Neuron (in vitro differentiated cells): Measurements from ENCODE around the gene STOML1.
A peak's percentile ranks its signal among the peaks of the same experiment; 100 is the strongest.

Experiments used
- H2AFZ ChIP-seq: one replicate; pipeline ENCODE4 v1.6.1; 2013; ENCODE audit warnings: low read depth, mild to moderate bottlenecking, inconsistent platforms, low read length, moderate library complexity
- H3K27me3 ChIP-seq: one replicate; pipeline ENCODE4 v1.6.1; 2013; ENCODE audit warnings: low read length; ENCODE audit not compliant: insufficient read depth
- H3K36me3 ChIP-seq: one replicate; pipeline ENCODE4 v1.6.1; 2013; ENCODE audit warnings: low read length; ENCODE audit not compliant: insufficient read depth
- H3K4me1 ChIP-seq: one replicate; pipeline ENCODE4 v1.6.1; 2013; ENCODE audit warnings: low read length; ENCODE audit not compliant: insufficient read depth
- H3K4me3 ChIP-seq: 2 replicates; pipeline ENCODE4 v1.5.1; 2013; ENCODE audit warnings: mild to moderate bottlenecking, low read length, moderate library complexity
- H3K9me3 ChIP-seq: one replicate; pipeline ENCODE4 v1.6.1; 2013; ENCODE audit warnings: low read length

The STOML1 gene

GRCh38 chr15:74007820-74008371, 15.8 kb upstream of the STOML1 start:
- peaks cover 18% of the 10 kb centered on the region for H3K36me3 ChIP-seq
- no peaks in the 10 kb centered on the region for H3K27me3 ChIP-seq
- H3K9me3 ChIP-seq = peaks cover 6% of the 10 kb centered on the region
- no peak overlapping the region for H3K4me3 ChIP-seq
- no peak overlapping the region for H2AFZ ChIP-seq
- H3K4me1 ChIP-seq = no peaks in the 10 kb centered on the region

- Histone ChIP-seq H3K4me1 (no peaks in the 10 kb centered on the region), H3K9me3 (peaks cover 4% of the 10 kb centered on the region), H3K4me3 (no peak overlapping the region), H2AFZ (no peak overlapping the region), H3K27me3 (no peaks in the 10 kb centered on the region), H3K36me3 (peaks cover 18% of the 10 kb centered on the region)
Measured at GRCh38 chr15:74006774-74007639, 14.9 kb upstream of the STOML1 start.

DNA sequence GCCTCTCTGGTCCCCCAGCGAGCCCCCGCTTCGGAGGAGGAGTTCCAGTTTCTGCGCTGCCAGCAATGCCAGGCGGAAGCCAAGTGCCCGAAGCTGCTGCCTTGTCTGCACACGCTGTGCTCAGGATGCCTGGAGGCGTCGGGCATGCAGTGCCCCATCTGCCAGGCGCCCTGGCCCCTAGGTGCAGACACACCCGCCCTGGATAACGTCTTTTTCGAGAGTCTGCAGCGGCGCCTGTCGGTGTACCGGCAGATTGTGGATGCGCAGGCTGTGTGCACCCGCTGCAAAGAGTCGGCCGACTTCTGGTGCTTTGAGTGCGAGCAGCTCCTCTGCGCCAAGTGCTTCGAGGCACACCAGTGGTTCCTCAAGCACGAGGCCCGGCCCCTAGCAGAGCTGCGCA, 5.9 kb upstream of the STOML1 start:
- H3K27me3 ChIP-seq = no peaks in the 10 kb centered on the region
- peaks cover 17% of the 10 kb centered on the region for H3K36me3 ChIP-seq
- H3K4me3 ChIP-seq = no peak overlapping the region
- H2AFZ ChIP-seq = no peak overlapping the region
- H3K9me3 ChIP-seq = no peaks in the 10 kb centered on the region
- peaks cover 17% of the 10 kb centered on the region for H3K4me1 ChIP-seq

DNA sequence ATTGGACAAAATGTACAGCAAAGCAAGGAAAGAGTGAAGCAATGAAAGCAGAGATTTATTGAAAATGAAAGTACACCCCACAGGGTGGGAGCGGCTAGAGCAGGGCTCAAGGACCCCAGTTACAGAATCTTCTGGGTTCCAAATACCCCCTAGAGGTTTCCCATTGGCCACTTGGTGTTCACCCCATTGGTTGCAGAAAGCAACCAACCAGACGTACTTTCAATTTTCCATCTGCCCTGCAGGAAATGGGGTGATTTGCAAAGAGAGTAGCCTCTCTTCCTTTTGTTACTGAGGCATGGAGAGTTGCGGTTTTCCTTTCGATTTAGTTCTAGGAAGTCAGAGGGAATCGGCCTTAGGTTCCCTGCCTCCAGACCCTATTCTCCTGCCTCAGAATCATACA, 4.8 kb upstream of the STOML1 start:
- Histone ChIP-seq H3K4me3 (no peak overlapping the region), H3K9me3 (no peaks in the 10 kb centered on the region), H3K36me3 (peaks cover 17% of the 10 kb centered on the region), H3K27me3 (no peaks in the 10 kb centered on the region), H3K4me1 (peaks cover 17% of the 10 kb centered on the region), H2AFZ (no peak overlapping the region)

- Histone ChIP-seq H3K36me3 (peaks cover 17% of the 10 kb centered on the region), H2AFZ (no peak overlapping the region), H3K4me1 (peaks cover 21% of the 10 kb centered on the region), H3K27me3 (no peaks in the 10 kb centered on the region), H3K4me3 (no peak overlapping the region), H3K9me3 (no peaks in the 10 kb centered on the region)
Measured at GRCh38 chr15:73996267-73996666, 4.2 kb upstream of the STOML1 start.

DNA sequence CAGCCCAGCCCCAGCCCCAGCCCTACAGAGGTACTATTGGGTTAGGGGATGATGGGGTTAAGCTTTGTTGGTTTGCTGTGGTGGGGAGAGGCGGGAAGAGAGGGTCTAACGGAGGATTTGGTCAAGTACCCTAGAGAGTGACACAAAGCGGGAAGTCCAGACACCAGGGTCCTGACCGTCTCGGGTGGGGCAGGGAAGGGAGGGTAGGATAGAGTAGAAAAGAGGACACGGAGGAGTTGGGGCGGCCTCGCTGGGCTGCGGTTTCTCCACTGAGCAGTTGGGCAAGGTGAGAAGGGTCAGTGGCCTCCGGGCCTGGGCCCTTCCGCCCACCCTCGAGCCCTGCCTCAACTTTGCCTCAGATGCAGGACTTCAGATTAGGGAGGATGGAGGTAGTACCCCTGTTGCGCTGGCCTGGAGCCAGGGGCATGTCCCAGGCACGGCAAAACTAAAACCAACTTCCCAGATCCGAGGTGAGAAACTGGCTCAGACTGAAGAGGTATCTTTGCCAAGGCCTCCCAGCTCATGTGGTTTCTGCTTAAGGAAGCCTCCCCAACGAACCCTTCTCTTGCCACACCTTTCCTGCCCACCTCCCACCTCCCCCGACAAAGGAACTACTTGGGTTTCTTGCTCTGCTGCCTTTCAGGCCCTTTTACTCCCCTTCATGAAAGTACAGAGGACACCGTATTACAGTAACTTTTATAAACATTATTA, 3.0 kb upstream of the STOML1 start:
- Histone ChIP-seq H3K4me1 (peaks cover 23% of the 10 kb centered on the region), H2AFZ (peak overlapping the region; percentile 97), H3K4me3 (peak overlapping the region; percentile 80), H3K27me3 (no peaks in the 10 kb centered on the region), H3K36me3 (peaks cover 17% of the 10 kb centered on the region), H3K9me3 (no peaks in the 10 kb centered on the region)

DNA sequence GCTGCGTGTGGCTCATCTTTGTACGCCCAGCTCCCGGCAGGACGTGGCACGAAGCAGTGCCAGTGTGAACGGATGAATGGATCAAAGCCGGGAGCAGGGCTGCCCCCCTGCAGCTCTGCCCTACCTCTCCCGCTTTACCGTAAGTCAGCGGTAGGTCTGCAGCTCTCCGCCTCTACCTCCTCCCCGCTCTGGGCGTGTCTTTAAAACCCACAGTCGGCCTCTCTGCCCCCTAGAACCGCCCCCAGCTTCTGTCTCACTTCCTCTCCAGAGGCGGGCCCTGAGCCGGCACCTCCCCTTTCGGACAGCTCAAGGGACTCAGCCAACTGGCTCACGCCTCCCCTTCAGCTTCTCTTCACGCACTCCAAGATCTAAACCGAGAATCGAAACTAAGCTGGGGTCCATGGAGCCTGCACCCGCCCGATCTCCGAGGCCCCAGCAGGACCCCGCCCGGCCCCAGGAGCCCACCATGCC, 2.4 kb upstream of the STOML1 start, which contains the start of gene PML:
PML (plus strand) TSS at position 304 of the 471 bp plus-strand sequence; CDS start at position 401, 97 bp downstream.
- Histone ChIP-seq H3K27me3 (no peaks in the 10 kb centered on the region), H3K4me1 (peaks cover 23% of the 10 kb centered on the region), H3K4me3 (peak within 1 kb of the TSS; percentile 80), H3K36me3 (peaks cover 17% of the 10 kb centered on the region), H2AFZ (peak within 1 kb of the TSS; percentile 97), H3K9me3 (no peaks in the 10 kb centered on the region)

DNA sequence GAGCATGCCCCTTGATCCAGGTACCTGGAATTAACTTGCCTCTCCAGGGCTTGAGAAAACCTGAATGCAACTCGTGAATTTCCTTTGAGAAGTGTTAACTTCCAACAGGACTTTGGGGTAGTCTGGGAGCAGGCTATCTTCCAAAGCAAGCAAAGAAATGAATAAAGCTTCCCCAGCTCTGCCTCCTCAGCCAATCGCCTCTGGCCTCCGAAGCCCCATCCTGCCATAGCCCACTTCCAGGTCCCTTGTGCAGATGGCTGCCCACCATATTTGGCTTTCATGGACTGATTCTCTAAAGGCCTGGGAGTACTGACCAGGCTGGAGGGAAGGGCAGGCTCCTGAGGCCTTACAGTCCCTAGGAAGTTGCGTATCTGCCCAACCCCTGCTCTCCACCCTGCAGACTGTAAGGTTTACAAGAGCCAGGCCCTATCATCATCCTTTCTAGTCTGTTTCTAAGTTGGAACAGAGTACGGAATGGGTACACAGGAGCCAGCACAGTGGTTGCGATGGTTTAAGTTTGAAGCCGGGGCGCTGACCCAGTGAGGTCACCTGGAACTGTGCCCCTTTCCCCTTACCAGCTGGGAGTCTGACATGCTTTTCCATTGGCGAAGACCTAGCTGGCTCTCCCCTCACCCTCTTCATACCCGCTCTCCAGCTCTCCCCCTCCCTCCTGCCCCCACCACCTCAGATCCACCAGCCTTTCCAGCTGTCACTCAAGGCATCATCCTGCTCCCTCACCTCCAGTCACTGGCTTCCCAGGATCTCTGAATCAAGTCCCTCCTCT, 1.3 kb upstream of the STOML1 start:
- H3K27me3 ChIP-seq = no peaks in the 10 kb centered on the region
- H3K9me3 ChIP-seq = no peaks in the 10 kb centered on the region
- H2AFZ ChIP-seq = peak overlapping the region; percentile 97
- H3K4me3 ChIP-seq = peak overlapping the region; percentile 80
- H3K4me1 ChIP-seq = peaks cover 23% of the 10 kb centered on the region
- peaks cover 9% of the 10 kb centered on the region for H3K36me3 ChIP-seq

DNA sequence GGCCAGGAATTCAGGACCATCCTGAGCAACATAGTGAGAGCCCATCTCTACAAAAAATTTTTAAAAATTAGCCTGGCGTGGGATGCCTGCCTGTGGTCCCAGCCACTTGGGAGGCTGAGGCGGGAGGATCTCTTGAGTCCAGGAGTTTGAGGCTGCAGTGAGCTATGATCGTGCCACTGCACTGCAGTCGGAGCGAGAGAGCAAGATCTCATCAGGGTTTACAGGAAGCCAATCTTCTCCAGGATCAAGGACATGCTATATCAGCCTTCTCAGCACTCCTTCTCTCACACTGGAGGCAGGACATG, 451 bp upstream of the STOML1 start:
- Histone ChIP-seq H2AFZ (no peak overlapping the region), H3K4me3 (peak overlapping the region; percentile 73), H3K9me3 (no peaks in the 10 kb centered on the region), H3K36me3 (peaks cover 2% of the 10 kb centered on the region), H3K4me1 (peaks cover 23% of the 10 kb centered on the region), H3K27me3 (no peaks in the 10 kb centered on the region)

- Histone ChIP-seq H3K36me3 (peaks cover 2% of the 10 kb centered on the region), H2AFZ (peak overlapping the region; percentile 74), H3K9me3 (no peaks in the 10 kb centered on the region), H3K4me3 (peak overlapping the region; percentile 73), H3K27me3 (no peaks in the 10 kb centered on the region), H3K4me1 (peaks cover 23% of the 10 kb centered on the region)
Measured at GRCh38 chr15:73991260-73991659, 835 bp downstream of the STOML1 start.

- Histone ChIP-seq H3K9me3 (no peaks in the 10 kb centered on the region), H3K4me1 (peaks cover 21% of the 10 kb centered on the region), H3K36me3 (peaks cover 2% of the 10 kb centered on the region), H2AFZ (no peak overlapping the region), H3K27me3 (no peaks in the 10 kb centered on the region), H3K4me3 (no peak overlapping the region)
Measured at GRCh38 chr15:73990250-73991005, 1.7 kb downstream of the STOML1 start.
